Astrocyte (in vitro differentiated cells and primary cell): ENCODE data around the gene TSPEAR.

Experiments used
- CTCF ChIP-seq: IDR thresholded peaks from 2 replicates; pipeline ENCODE4 v1.5.1; 2011; ENCODE audit warnings: low read depth, mild to moderate bottlenecking, inconsistent platforms, low read length, moderate library complexity; ENCODE audit not compliant: insufficient read depth
- EZH2 ChIP-seq: IDR thresholded peaks from 2 replicates; pipeline ENCODE4 v1.6.1; 2012; ENCODE audit warnings: mild to moderate bottlenecking, low read length, inconsistent platforms; ENCODE audit not compliant: insufficient read depth

- TF ChIP-seq CTCF (no peak), EZH2 (no peak)
Observed at GRCh38 chr21:44701541-44701940, 9.8 kb downstream of the TSPEAR start.
